Measurements from ENCODE around the gene FILIP1. TPM values are rescaled to one million over a fixed set of nuclear protein-coding genes. Genes with fewer than 3 reads are reported as not detected.

Gene FILIP1
- polyA plus RNA-seq, 1 of the 3 experiments (the other 2 are of a cell fraction) = 0.03 TPM

GRCh38 chr6:75377386-75377785 is 116.2 kb downstream of the FILIP1 start:
- WGBS (ENCODE audit: low lambda C conversion rate) = 100% methylated on average over 3 of the region's 3 CpGs

GRCh38 chr6:75376347-75377024 is 117.1 kb downstream of the FILIP1 start:
- no peaks in the 10 kb centered on the region for H4K20me1 ChIP-seq (ENCODE audit: insufficient read depth)
- no peaks in the 10 kb centered on the region; a peak in 1 of 4 replicates for H3K4me1 ChIP-seq (ENCODE audit: control insufficient read depth in 1 of 2, insufficient read depth in 2 of 2, low read depth in 1 of 2, low read length in 1 of 2)
- no peaks in the 10 kb centered on the region for H3F3A ChIP-seq (replicated peaks; ENCODE audit: insufficient read depth)
- TF ChIP-seq JUND (IDR thresholded peaks at IDR 0.05) (no peak), TAF1 (IDR thresholded peaks at IDR 0.05; ENCODE audit: borderline replicate concordance, low read depth, low read length) (no peak), EZH2phosphoT487 (IDR thresholded peaks at IDR 0.05; ENCODE audit: borderline replicate concordance, low read depth) (no peak), IRF3 (IDR thresholded peaks at IDR 0.05; ENCODE audit: low read depth, low read length) (no peak), MEF2A (IDR thresholded peaks at IDR 0.05; ENCODE audit: borderline replicate concordance, low read depth) (no peak), PBX3 (IDR thresholded peaks at IDR 0.05) (no peak), RXRA (IDR thresholded peaks at IDR 0.05; ENCODE audit: borderline replicate concordance, low read depth) (no peak), YY1 (IDR thresholded peaks at IDR 0.05; ENCODE audit: low read depth) (no peak)
- TF ChIP-seq, protein P1, sequence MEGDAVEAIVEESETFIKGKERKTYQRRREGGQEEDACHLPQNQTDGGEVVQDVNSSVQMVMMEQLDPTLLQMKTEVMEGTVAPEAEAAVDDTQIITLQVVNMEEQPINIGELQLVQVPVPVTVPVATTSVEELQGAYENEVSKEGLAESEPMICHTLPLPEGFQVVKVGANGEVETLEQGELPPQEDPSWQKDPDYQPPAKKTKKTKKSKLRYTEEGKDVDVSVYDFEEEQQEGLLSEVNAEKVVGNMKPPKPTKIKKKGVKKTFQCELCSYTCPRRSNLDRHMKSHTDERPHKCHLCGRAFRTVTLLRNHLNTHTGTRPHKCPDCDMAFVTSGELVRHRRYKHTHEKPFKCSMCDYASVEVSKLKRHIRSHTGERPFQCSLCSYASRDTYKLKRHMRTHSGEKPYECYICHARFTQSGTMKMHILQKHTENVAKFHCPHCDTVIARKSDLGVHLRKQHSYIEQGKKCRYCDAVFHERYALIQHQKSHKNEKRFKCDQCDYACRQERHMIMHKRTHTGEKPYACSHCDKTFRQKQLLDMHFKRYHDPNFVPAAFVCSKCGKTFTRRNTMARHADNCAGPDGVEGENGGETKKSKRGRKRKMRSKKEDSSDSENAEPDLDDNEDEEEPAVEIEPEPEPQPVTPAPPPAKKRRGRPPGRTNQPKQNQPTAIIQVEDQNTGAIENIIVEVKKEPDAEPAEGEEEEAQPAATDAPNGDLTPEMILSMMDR (IDR thresholded peaks at IDR 0.05) = no peak
- TF ChIP-seq, protein P2, sequence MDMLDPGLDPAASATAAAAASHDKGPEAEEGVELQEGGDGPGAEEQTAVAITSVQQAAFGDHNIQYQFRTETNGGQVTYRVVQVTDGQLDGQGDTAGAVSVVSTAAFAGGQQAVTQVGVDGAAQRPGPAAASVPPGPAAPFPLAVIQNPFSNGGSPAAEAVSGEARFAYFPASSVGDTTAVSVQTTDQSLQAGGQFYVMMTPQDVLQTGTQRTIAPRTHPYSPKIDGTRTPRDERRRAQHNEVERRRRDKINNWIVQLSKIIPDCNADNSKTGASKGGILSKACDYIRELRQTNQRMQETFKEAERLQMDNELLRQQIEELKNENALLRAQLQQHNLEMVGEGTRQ (IDR thresholded peaks at IDR 0.05; ENCODE audit: borderline replicate concordance, low read depth, low read length) = no peak
- DNase-seq = no peak
- H3K4me3 ChIP-seq (ENCODE audit: low read depth in 2 of 2, low read length in 1 of 2) = no peak overlapping the region
- WGBS (ENCODE audit: low lambda C conversion rate) = 51% methylated on average over 2 of the region's 2 CpGs
- no peaks in the 10 kb centered on the region for H3K27me3 ChIP-seq (ENCODE audit: insufficient read depth)
- no peaks in the 10 kb centered on the region for H3K9me2 ChIP-seq
- no peaks in the 10 kb centered on the region for H3K36me3 ChIP-seq (replicated peaks in 1 of 2; ENCODE audit: control insufficient read depth in 1 of 2, insufficient read depth in 2 of 2, low read length in 1 of 2)
- no peak overlapping the region for H3K4me2 ChIP-seq
- no peak overlapping the region for H2AFZ ChIP-seq (ENCODE audit: low read depth)
- POLR2A ChIA-PET = no interaction called here
- CTCF ChIA-PET = no interaction called here
- no peaks in the 10 kb centered on the region for H3K9me3 ChIP-seq
- no peak overlapping the region for H3K27ac ChIP-seq (ENCODE audit: low read depth in 2 of 2, low read length in 1 of 2)
- no peaks in the 10 kb centered on the region for H3K79me2 ChIP-seq (ENCODE audit: insufficient read depth)
- no peak overlapping the region for H3K9ac ChIP-seq

More at GRCh38 chr6:75377386-75377785, 116.2 kb downstream of the FILIP1 start:
- Histone ChIP-seq H4K20me1 (ENCODE audit: insufficient read depth) (no peaks in the 10 kb centered on the region), H3K4me1 (ENCODE audit: control insufficient read depth in 1 of 2, insufficient read depth in 2 of 2, low read depth in 1 of 2, low read length in 1 of 2) (peaks cover 3 to 7% of the 10 kb centered on the region in 2 experiments; a peak in 3 of 4 replicates), H3F3A (replicated peaks; ENCODE audit: insufficient read depth) (no peaks in the 10 kb centered on the region), H3K9ac (no peak overlapping the region), H3K36me3 (replicated peaks in 1 of 2; ENCODE audit: control insufficient read depth in 1 of 2, insufficient read depth in 2 of 2, low read length in 1 of 2) (no peaks in the 10 kb centered on the region), H3K9me3 (no peaks in the 10 kb centered on the region), H3K4me3 (ENCODE audit: low read depth in 2 of 2, low read length in 1 of 2) (no peak overlapping the region), H3K79me2 (ENCODE audit: insufficient read depth) (no peaks in the 10 kb centered on the region), H3K27ac (ENCODE audit: low read depth in 2 of 2, low read length in 1 of 2) (no peak overlapping the region), H3K4me2 (no peak overlapping the region), H2AFZ (ENCODE audit: low read depth) (no peak overlapping the region), H3K9me2 (no peaks in the 10 kb centered on the region), H3K27me3 (ENCODE audit: insufficient read depth) (no peaks in the 10 kb centered on the region)
- CTCF ChIA-PET = no interaction called here
- POLR2A ChIA-PET = no interaction called here
- no peak for DNase-seq
- TF ChIP-seq GABPA (IDR thresholded peaks at IDR 0.05; ENCODE audit: low read depth) (no peak), FOXJ3 (CRISPR knock-in tag; IDR thresholded peaks at IDR 0.05) (no peak), CHD2 (IDR thresholded peaks at IDR 0.05; ENCODE audit: low read length, partially characterized antibody) (no peak)
